Prostate gland (tissue), 2 donors: ENCODE data around the gene FN3K.

Experiments used
- CTCF ChIP-seq, 4 experiments: fragments of 200-600 bp in 2 of 4; fragments of 450-650 bp in 2 of 4; sonication (generic) in 2 of 4; IDR thresholded peaks; 1 replicate in 3 of 4; 2 replicates in 1 of 4; pipeline ENCODE4 v1.5.1; 2016 to 2019; ENCODE audit warnings: antibody characterized with exemption in 4 of 4, mild to moderate bottlenecking in 2 of 4, moderate library complexity in 2 of 4
- POLR2A ChIP-seq: fragments of 450-650 bp; IDR thresholded peaks from one replicate; pipeline ENCODE4 v1.6.1; 2016; ENCODE audit warnings: antibody characterized with exemption, mild to moderate bottlenecking

DNA sequence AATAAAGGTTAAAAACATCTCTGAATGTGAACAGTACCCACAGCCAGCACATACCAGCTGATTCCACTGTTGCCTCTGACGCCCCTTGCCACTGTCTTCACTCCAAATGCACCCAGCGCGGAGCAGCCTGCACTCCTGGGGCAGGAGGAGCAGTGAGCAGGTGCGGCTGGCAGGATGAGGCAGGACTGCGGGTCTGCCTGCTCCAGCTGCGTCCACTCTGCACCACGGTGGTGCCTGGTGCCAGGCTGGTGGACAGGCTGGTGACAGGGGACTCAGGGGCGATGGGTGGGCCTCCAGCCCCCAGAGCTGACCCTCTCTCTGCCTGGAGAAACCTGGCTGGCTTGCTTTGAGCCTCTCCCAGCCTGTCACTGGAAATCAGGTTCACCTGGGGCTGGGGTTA lies 46.3 kb upstream of the FN3K start:
- no peak for TF ChIP-seq CTCF (IDR thresholded peaks at IDR 0.05)
- TF ChIP-seq POLR2A = no peak
